WTC11 (cell line): Measurements from ENCODE around the gene DNMT3A. TPM values are rescaled to one million over a fixed set of nuclear protein-coding genes. Genes with fewer than 3 reads are reported as not detected.
A peak's percentile ranks its signal among the peaks of the same experiment; 100 is the strongest.

Experiments
- ATAC-seq: fragments of 200-7000 bp; cut with Tn5 transposase; 2 replicates; pipeline ENCODE4 v1.10.0; 2021; ENCODE audit warnings: mild to moderate bottlenecking, moderate library complexity
- CTCF ChIA-PET: fragments of 300-600 bp; sonication (Branson Sonifier 250); formaldehyde crosslinking; loops from one replicate; lab custom pipeline; 2021; ENCODE audit warnings: antibody characterized with exemption; lab: Charles Lee
- POLR2A ChIA-PET: fragments of 350-600 bp; sonication (Branson Sonifier 250); formaldehyde crosslinking; loops from one replicate; lab custom pipeline; 2021; ENCODE audit warnings: antibody characterized with exemption; lab: Charles Lee
- DNase-seq: peaks from one replicate; pipeline ENCODE4 v3.0.0; 2021; ENCODE audit warnings: low spot score
- H3K27ac Mint-ChIP-seq: 2 replicates; pipeline ENCODE4 v1.8.0; 2021; ENCODE audit warnings: mixed read lengths
- H3K27me3 Mint-ChIP-seq: 2 replicates; pipeline ENCODE4 v1.8.0; 2021; ENCODE audit warnings: low read depth, mild to moderate bottlenecking, moderate library complexity, mixed read lengths
- H3K36me3 Mint-ChIP-seq: 2 replicates; pipeline ENCODE4 v1.8.0; 2021; ENCODE audit warnings: mixed read lengths
- H3K4me1 Mint-ChIP-seq: 2 replicates; pipeline ENCODE4 v1.8.0; 2022; ENCODE audit warnings: mixed read lengths
- H3K4me3 Mint-ChIP-seq: 2 replicates; pipeline ENCODE4 v1.8.0; 2021; ENCODE audit warnings: mild to moderate bottlenecking, moderate library complexity, mixed read lengths
- H3K9me3 Mint-ChIP-seq: 2 replicates; pipeline ENCODE4 v1.8.0; 2021; ENCODE audit warnings: mixed read lengths
- ETV6 ChIP-seq: sonication (generic); formaldehyde crosslinking; IDR thresholded peaks from 2 replicates; pipeline ENCODE4 v1.8.1; 2022; ENCODE audit warnings: mild to moderate bottlenecking, missing genetic modification reagents
- FOXK1 ChIP-seq: sonication (generic); formaldehyde crosslinking; IDR thresholded peaks from 2 replicates; pipeline ENCODE4 v1.8.0; 2022; ENCODE audit warnings: mild to moderate bottlenecking, moderate library complexity, missing genetic modification reagents
- GTF2I ChIP-seq: fragments of 250-450 bp; sonication (Bioruptor Pico); conservative IDR thresholded peaks from 2 replicates; pipeline ENCODE4 v1.4.0; 2021; ENCODE audit warnings: mild to moderate bottlenecking
- JUN ChIP-seq: sonication (generic); formaldehyde crosslinking; IDR thresholded peaks from 2 replicates; pipeline ENCODE4 v1.8.0; 2023; ENCODE audit warnings: mild to moderate bottlenecking, missing genetic modification reagents
- MAX ChIP-seq: sonication (generic); formaldehyde crosslinking; IDR thresholded peaks from 2 replicates; pipeline ENCODE4 v1.8.0; 2022; ENCODE audit warnings: mild to moderate bottlenecking, missing genetic modification reagents
- MLX ChIP-seq: sonication (generic); formaldehyde crosslinking; IDR thresholded peaks from 2 replicates; pipeline ENCODE4 v1.8.1; 2023; ENCODE audit warnings: mild to moderate bottlenecking, missing genetic modification reagents, moderate library complexity
- PRDM15 ChIP-seq: sonication (generic); formaldehyde crosslinking; IDR thresholded peaks from 2 replicates; pipeline ENCODE4 v1.8.0; 2022; ENCODE audit warnings: missing genetic modification reagents
- RORB ChIP-seq: fragments of 250-450 bp; sonication (Bioruptor Pico); IDR thresholded peaks from 2 replicates; pipeline ENCODE4 v1.9.0; 2021; ENCODE audit warnings: mild to moderate bottlenecking
- STAT6 ChIP-seq: sonication (generic); formaldehyde crosslinking; conservative IDR thresholded peaks from 2 replicates; pipeline ENCODE4 v1.8.1; 2023; ENCODE audit warnings: mild to moderate bottlenecking, low read depth, missing genetic modification reagents, moderate library complexity
- USF1 ChIP-seq: sonication (generic); formaldehyde crosslinking; IDR thresholded peaks from 2 replicates; pipeline ENCODE4 v1.8.0; 2022; ENCODE audit warnings: mild to moderate bottlenecking, missing genetic modification reagents
- total RNA-seq: library from RNA; stranded (reverse); gene quantifications from 3 replicates; pipeline ENCODE4 v1.2.3, GENCODE V29; 2021

The DNMT3A gene
- total RNA-seq, 1 experiment from 2014 or later = 154 TPM

GRCh38 chr2:25310965-25311864, 30.5 kb downstream of the DNMT3A start:
- H3K9me3 Mint-ChIP-seq = no peaks in the 10 kb centered on the region
- TF ChIP-seq ETV6 (no peak), PRDM15 (CRISPR knock-in tag) (peak; percentile 95), FOXK1 (CRISPR knock-in tag) (0 out of 2 replicates have a peak, but pooled peaks have one; percentile 38)
- peaks cover 55% of the 10 kb centered on the region for H3K4me1 Mint-ChIP-seq
- ChIA-PET POLR2A (interaction anchor here (0.6 kb wide), 1 partner anchor 347 kb away, joined by 3 read pairs; no protein-coding TSS in a partner anchor), CTCF (interaction anchor here (0.6 to 6.6 kb wide), 7 partner anchors 16 to 51 kb away, joined by 3 to 64 read pairs (median 40); no protein-coding TSS in a partner anchor)
- H3K27ac Mint-ChIP-seq = peak overlapping the region; percentile 97
- H3K27me3 Mint-ChIP-seq = no peaks in the 10 kb centered on the region
- peak; percentile 15 for ATAC-seq
- peak overlapping the region; percentile 51; the same call in 1 of the 2 replicates for H3K4me3 Mint-ChIP-seq
- H3K36me3 Mint-ChIP-seq = no peaks in the 10 kb centered on the region
- DNase-seq = peak; percentile 38

GRCh38 chr2:25310709-25310964, 31.1 kb downstream of the DNMT3A start:
- Mint-ChIP-seq H3K4me3 (peak overlapping the region; percentile 51), H3K27ac (peak overlapping the region; percentile 97), H3K27me3 (no peaks in the 10 kb centered on the region), H3K36me3 (no peaks in the 10 kb centered on the region), H3K4me1 (peaks cover 50% of the 10 kb centered on the region), H3K9me3 (no peaks in the 10 kb centered on the region)
- peak; percentile 2 for ATAC-seq
- POLR2A ChIA-PET = no interaction called here
- no peak for DNase-seq
- CTCF ChIA-PET = interaction anchor here (0.6 to 5.2 kb wide), 7 partner anchors 18 to 65 kb away, joined by 5 to 64 read pairs (median 10); no protein-coding TSS in a partner anchor
- TF ChIP-seq JUN = no peak
- no peak for TF ChIP-seq MLX (CRISPR knock-in tag)
- TF ChIP-seq USF1 (CRISPR knock-in tag) = no peak
- no peak for TF ChIP-seq STAT6 (CRISPR knock-in tag)
- 0 out of 2 replicates have a peak, but pooled peaks have one; percentile 46 for TF ChIP-seq MAX (CRISPR knock-in tag)

GRCh38 chr2:25309402-25309801, 32.3 kb downstream of the DNMT3A start:
- CTCF ChIA-PET = interaction anchor here (0.6 to 5.2 kb wide), 28 partner anchors 11 to 470 kb away, joined by 3 to 64 read pairs (median 5); partner anchors contain the start of gene DNMT3A
- H3K4me1 Mint-ChIP-seq = peaks cover 55% of the 10 kb centered on the region

More at GRCh38 chr2:25309402-25309801, 32.3 kb downstream of the DNMT3A start:
- POLR2A ChIA-PET = no interaction called here
- DNase-seq = peak; percentile 78
- Mint-ChIP-seq H3K9me3 (no peaks in the 10 kb centered on the region), H3K27ac (0 out of 2 replicates have a peak overlapping the region, but pooled peaks have one; percentile 5), H3K4me3 (no peak overlapping the region), H3K27me3 (no peaks in the 10 kb centered on the region), H3K36me3 (no peaks in the 10 kb centered on the region)
- TF ChIP-seq ETV6 (peak; percentile 25; the same call in 1 of the 2 replicates), RORB (CRISPR knock-in tag) (no peak), GTF2I (CRISPR knock-in tag) (peak; percentile 76; the same call in 1 of the 2 replicates)
- peak; percentile 57 for ATAC-seq
